Metanephros (tissue), 1 donor: ENCODE results near the gene CLPTM1. TPM values are rescaled to one million over a fixed set of nuclear protein-coding genes. Genes with fewer than 3 reads are reported as not detected.

ENCODE experiments used
- total RNA-seq: library from RNA; depleted of rRNA; stranded (reverse); fragments of >200 nt; gene quantifications from one replicate; pipeline ENCODE4 v1.2.3, GENCODE V29; 2014

The CLPTM1 gene, protein sequence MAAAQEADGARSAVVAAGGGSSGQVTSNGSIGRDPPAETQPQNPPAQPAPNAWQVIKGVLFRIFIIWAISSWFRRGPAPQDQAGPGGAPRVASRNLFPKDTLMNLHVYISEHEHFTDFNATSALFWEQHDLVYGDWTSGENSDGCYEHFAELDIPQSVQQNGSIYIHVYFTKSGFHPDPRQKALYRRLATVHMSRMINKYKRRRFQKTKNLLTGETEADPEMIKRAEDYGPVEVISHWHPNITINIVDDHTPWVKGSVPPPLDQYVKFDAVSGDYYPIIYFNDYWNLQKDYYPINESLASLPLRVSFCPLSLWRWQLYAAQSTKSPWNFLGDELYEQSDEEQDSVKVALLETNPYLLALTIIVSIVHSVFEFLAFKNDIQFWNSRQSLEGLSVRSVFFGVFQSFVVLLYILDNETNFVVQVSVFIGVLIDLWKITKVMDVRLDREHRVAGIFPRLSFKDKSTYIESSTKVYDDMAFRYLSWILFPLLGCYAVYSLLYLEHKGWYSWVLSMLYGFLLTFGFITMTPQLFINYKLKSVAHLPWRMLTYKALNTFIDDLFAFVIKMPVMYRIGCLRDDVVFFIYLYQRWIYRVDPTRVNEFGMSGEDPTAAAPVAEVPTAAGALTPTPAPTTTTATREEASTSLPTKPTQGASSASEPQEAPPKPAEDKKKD
- 92.5 TPM for total RNA-seq

DNA sequence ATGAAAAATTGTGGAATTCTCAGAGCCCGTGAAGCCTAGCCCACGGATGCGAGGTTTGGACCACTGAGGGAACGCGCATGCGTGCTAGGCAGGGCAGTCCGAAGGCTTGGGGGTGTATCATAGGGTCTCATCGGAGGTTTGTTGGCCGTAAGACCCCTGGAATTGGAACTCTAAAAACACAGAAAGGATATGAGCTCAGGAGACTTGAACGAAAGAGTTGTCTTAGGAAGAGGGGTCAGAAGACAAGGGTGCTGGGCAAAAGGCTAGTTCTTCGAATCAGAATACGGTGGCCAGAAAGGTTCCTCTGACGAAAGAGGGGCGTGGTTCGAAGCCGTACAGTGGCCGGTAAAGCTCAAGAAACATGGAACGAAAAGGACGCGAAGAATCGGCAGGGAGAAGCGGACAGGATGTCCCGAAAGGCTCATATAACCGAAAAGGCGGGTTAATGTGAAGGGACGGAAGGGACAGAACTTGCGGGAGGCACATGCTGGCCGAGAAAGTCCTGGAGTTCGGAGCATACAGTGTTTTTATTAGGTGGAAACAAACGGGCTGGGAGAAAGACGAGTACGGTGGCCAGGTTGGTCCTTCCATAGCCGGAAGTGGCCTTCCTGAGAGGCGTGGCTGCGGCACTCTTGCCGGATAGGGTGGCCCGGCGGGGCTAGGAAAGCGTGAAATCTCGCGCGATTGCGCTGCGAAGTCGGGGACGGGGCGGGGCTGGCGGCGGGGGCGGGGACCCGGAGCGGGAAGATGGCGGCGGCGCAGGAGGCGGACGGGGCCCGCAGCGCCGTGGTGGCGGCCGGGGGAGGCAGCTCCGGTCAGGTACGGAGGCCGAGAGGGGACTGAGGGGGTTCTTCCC is at the start of gene CLPTM1:
CLPTM1 (plus strand) TSS at position 732 of the 856 bp plus-strand sequence; CDS start at position 748, 16 bp downstream.

GRCh38 chr19:44905437-44906160 is 49.6 kb upstream of the CLPTM1 start, which contains the start of gene APOE:
Gene APOE (plus strand): TSS chr19:44905796. CDS start chr19:44906625, 829 bp downstream.

GRCh38 chr19:44914433-44915206 is 40.6 kb upstream of the CLPTM1 start, which contains the start of gene APOC1:
Gene APOC1 (plus strand): TSS chr19:44914608. CDS start chr19:44914892, 284 bp downstream.

DNA sequence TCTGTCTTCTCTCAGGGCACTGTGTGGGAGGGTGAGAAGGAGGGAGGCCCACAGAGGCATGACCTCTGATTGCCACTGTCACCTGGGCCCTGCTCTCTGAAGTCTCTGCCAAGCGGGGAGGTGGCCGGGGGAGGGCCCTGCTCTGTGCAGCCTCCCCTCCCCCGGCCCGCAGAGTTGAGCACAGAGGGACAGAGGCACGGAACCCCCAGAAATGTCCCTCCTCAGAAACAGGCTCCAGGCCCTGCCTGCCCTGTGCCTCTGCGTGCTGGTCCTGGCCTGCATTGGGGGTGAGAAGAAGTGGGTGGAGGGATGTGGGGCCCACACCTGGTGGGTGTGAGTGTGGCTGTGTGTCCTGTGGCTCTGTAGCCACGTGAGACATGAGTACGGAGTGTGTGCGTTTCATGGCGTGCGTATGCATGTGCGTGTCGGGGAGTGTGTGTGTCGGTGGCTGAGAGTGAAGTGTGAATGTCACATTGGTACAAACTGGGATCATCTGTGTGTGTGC is 13.1 kb upstream of the CLPTM1 start, which contains the start of gene APOC4:
APOC4 (plus strand) TSS at position 171 of the 505 bp plus-strand sequence; CDS start at position 212, 41 bp downstream.

GRCh38 chr19:45001087-45001739 is 46.0 kb downstream of the CLPTM1 start, which contains the start of gene RELB:
Gene RELB (plus strand): TSS chr19:45001464. CDS start chr19:45001580, 116 bp downstream.

GRCh38 chr19:45038931-45039893 is 84.0 kb downstream of the CLPTM1 start, which contains the start of gene CLASRP:
Gene CLASRP (plus strand): TSS chr19:45039045. CDS start chr19:45040213, 1,168 bp downstream.

Other genes starting within 250 kb of the CLPTM1 start
- gene BCL3, start 206.7 kb upstream of the CLPTM1 start, total RNA-seq = 15.7 TPM
- 8.8 TPM for gene CBLC, start 177.5 kb upstream of the CLPTM1 start, total RNA-seq
- 467 TPM for gene BCAM, start 146.3 kb upstream of the CLPTM1 start, total RNA-seq
- 119 TPM for gene NECTIN2, start 109.1 kb upstream of the CLPTM1 start, total RNA-seq
- 36.9 TPM for gene TOMM40, start 64.1 kb upstream of the CLPTM1 start, total RNA-seq
- 235 TPM for gene APOE, start 49.6 kb upstream of the CLPTM1 start, total RNA-seq
- gene APOC1, start 40.8 kb upstream of the CLPTM1 start, total RNA-seq = 3.5 TPM
- gene APOC4, start 13.1 kb upstream of the CLPTM1 start, total RNA-seq = not detected
- gene APOC2, start 9.3 kb upstream of the CLPTM1 start, total RNA-seq = 1.2 TPM
- gene RELB, start 46.1 kb downstream of the CLPTM1 start, total RNA-seq = 14.4 TPM
- gene CLASRP, start 83.7 kb downstream of the CLPTM1 start, total RNA-seq = 30.4 TPM
- gene ZNF296, start 121.1 kb downstream of the CLPTM1 start, total RNA-seq = 0.58 TPM
- gene GEMIN7, start 123.9 kb downstream of the CLPTM1 start, total RNA-seq = 12.2 TPM
- gene PPP1R37, start 137.8 kb downstream of the CLPTM1 start, total RNA-seq = 34.4 TPM
- 0.12 TPM for gene NKPD1, start 205.6 kb downstream of the CLPTM1 start, total RNA-seq
- 23.9 TPM for gene TRAPPC6A, start 222.9 kb downstream of the CLPTM1 start, total RNA-seq
- 6.9 TPM for gene BLOC1S3, start 223.4 kb downstream of the CLPTM1 start, total RNA-seq